Liver (tissue), 9 donors: ENCODE results near the gene HTR3A. TPM values are rescaled to one million over a fixed set of nuclear protein-coding genes. Genes with fewer than 3 reads are reported as not detected.

ENCODE experiments used
- DNase-seq: peaks from one replicate; pipeline ENCODE4 v3.0.0-alpha.2; 2017; ENCODE audit warnings: low spot score
- H3K27ac ChIP-seq, 2 donors: one replicate each; pipeline ENCODE4 v1.7.0; 2013; ENCODE audit warnings: inconsistent platforms in 2 of 2, low read length in 2 of 2, control low read depth in 1 of 2, low read depth in 1 of 2, mild to moderate bottlenecking in 1 of 2
- H3K27me3 ChIP-seq, 4 donors: one replicate each; pipeline versions ENCODE4 v1.6.1 to v1.7.0; 2013; ENCODE audit warnings: low read length in 3 of 4, inconsistent platforms in 1 of 4, mild to moderate bottlenecking in 1 of 4, moderate library complexity in 1 of 4; ENCODE audit not compliant: control insufficient read depth in 4 of 4, insufficient read depth in 4 of 4
- H3K36me3 ChIP-seq, 4 donors: one replicate each; pipeline versions ENCODE4 v1.6.1 to v1.7.0; 2013; ENCODE audit warnings: low read length in 3 of 4, mild to moderate bottlenecking in 3 of 4, low read depth in 1 of 4, moderate library complexity in 1 of 4; ENCODE audit not compliant: control insufficient read depth in 4 of 4, insufficient read depth in 3 of 4
- H3K4me1 ChIP-seq, 4 donors: one replicate each; pipeline versions ENCODE4 v1.6.1 to v1.7.0; 2013; ENCODE audit warnings: low read length in 3 of 4, mild to moderate bottlenecking in 3 of 4, moderate library complexity in 1 of 4; ENCODE audit not compliant: control insufficient read depth in 4 of 4, insufficient read depth in 4 of 4
- H3K4me3 ChIP-seq, 3 donors: one replicate each; pipeline versions ENCODE4 v1.6.1 to v1.7.0; 2013; ENCODE audit warnings: low read length in 3 of 3, control low read depth in 1 of 3, low read depth in 1 of 3, mild to moderate bottlenecking in 1 of 3
- H3K9ac ChIP-seq, 2 donors: one replicate each; pipeline ENCODE4 v1.7.0; 2013; ENCODE audit warnings: low read length in 2 of 2, mild to moderate bottlenecking in 2 of 2, moderate library complexity in 2 of 2, control low read depth in 1 of 2, low read depth in 1 of 2
- H3K9me3 ChIP-seq, 4 donors: one replicate each; pipeline versions ENCODE4 v1.6.1 to v1.7.0; 2013; ENCODE audit warnings: low read length in 3 of 4; ENCODE audit not compliant: control insufficient read depth in 4 of 4
- ATF3 ChIP-seq: IDR thresholded peaks from 2 replicates; pipeline ENCODE4 v1.6.1; 2016; ENCODE audit warnings: antibody characterized with exemption
- CTCF ChIP-seq: fragments of 150-350 bp; IDR thresholded peaks from 2 replicates; pipeline ENCODE4 v1.5.1; 2017; ENCODE audit warnings: improper control_type of control experiment, low read depth, low read length; ENCODE audit not compliant: missing input control
- EGR1 ChIP-seq, 2 donors: IDR thresholded peaks; 2 replicates each; pipeline ENCODE4 v1.6.1; 2016 to 2018; ENCODE audit warnings: antibody characterized with exemption in 2 of 2, low read depth in 2 of 2
- FOXA1 ChIP-seq: IDR thresholded peaks from 2 replicates; pipeline ENCODE4 v1.6.1; 2016; ENCODE audit warnings: antibody characterized with exemption
- FOXA2 ChIP-seq: IDR thresholded peaks from 2 replicates; pipeline ENCODE4 v1.6.1; 2016; ENCODE audit warnings: antibody characterized with exemption
- GABPA ChIP-seq, 2 donors: IDR thresholded peaks in 1 of 2; conservative IDR thresholded peaks in 1 of 2; 2 replicates each; pipeline ENCODE4 v1.6.1; 2016; ENCODE audit warnings: antibody characterized with exemption in 2 of 2, mild to moderate bottlenecking in 1 of 2, moderate library complexity in 1 of 2
- HNF4A ChIP-seq, 2 donors: conservative IDR thresholded peaks; 2 replicates each; pipeline ENCODE4 v1.6.1; 2016; ENCODE audit warnings: antibody characterized with exemption in 2 of 2, mild to moderate bottlenecking in 2 of 2
- HNF4G ChIP-seq: IDR thresholded peaks from 2 replicates; pipeline ENCODE4 v1.6.1; 2016; ENCODE audit warnings: antibody characterized with exemption
- JUND ChIP-seq, 2 donors: IDR thresholded peaks; 2 replicates each; pipeline ENCODE4 v1.6.1; 2016; ENCODE audit warnings: antibody characterized with exemption in 2 of 2
- MAX ChIP-seq: IDR thresholded peaks from 2 replicates; pipeline ENCODE4 v1.6.1; 2016; ENCODE audit warnings: antibody characterized with exemption
- NR2F2 ChIP-seq: IDR thresholded peaks from 2 replicates; pipeline ENCODE4 v1.6.1; 2016; ENCODE audit warnings: antibody characterized with exemption
- RAD21 ChIP-seq, 2 donors: IDR thresholded peaks; 2 replicates each; pipeline ENCODE4 v1.6.1; 2016; ENCODE audit warnings: antibody characterized with exemption in 2 of 2, mild to moderate bottlenecking in 2 of 2
- REST ChIP-seq: IDR thresholded peaks from 2 replicates; pipeline ENCODE4 v1.6.1; 2016; ENCODE audit warnings: antibody characterized with exemption, mild to moderate bottlenecking
- RXRA ChIP-seq, 2 donors: IDR thresholded peaks; 2 replicates each; pipeline ENCODE4 v1.6.1; 2017 to 2018; ENCODE audit warnings: antibody characterized with exemption in 2 of 2, mild to moderate bottlenecking in 1 of 2
- SP1 ChIP-seq: IDR thresholded peaks from 2 replicates; pipeline ENCODE4 v1.6.1; 2018; ENCODE audit warnings: antibody characterized with exemption, mild to moderate bottlenecking
- TAF1 ChIP-seq: conservative IDR thresholded peaks from 2 replicates; pipeline ENCODE4 v1.6.1; 2016; ENCODE audit warnings: antibody characterized with exemption, mild to moderate bottlenecking
- YY1 ChIP-seq: IDR thresholded peaks from 2 replicates; pipeline ENCODE4 v1.6.1; 2016; ENCODE audit warnings: antibody characterized with exemption, mild to moderate bottlenecking
- ZBTB33 ChIP-seq: IDR thresholded peaks from 2 replicates; pipeline ENCODE4 v1.6.1; 2016; ENCODE audit warnings: antibody characterized with exemption
- WGBS: extraction: QIAGEN DNeasy Blood & Tissue Kit; methylation state at CpG from one replicate; pipeline ENCODE4 v1.1.7; 2013; 5-methylcytosine and 5-hydroxymethylcytosine counted together
- polyA plus RNA-seq, 2 donors: library from polyadenylated mRNA; stranded (reverse) in 1 of 2; unstranded in 1 of 2; fragments of 200-250 nt in 1 of 2; fragments of >200 nt in 1 of 2; fragmentation: Nextera tagmentation in 1 of 2; extraction: Ambion mirVana in 1 of 2; gene quantifications; one replicate each; pipeline versions ENCODE4 v1.2.1 to v1.2.3, GENCODE V29; 2013 to 2015
- total RNA-seq, 2 donors: library from RNA; depleted of rRNA; stranded (reverse); fragments of >200 nt; gene quantifications; one replicate each; pipeline ENCODE4 v1.2.3, GENCODE V29; 2014
- donor health status: healthy.
- donor health status: healthy.
- donor health status: healthy.
- donor health status: healthy.
- donor health status: healthy.

HTR3A gene
- total and polyA plus RNA-seq, 4 donors = not detected

- no peak for DNase-seq
- H3K36me3 ChIP-seq = no peaks in the 10 kb centered on the region
- no peaks in the 10 kb centered on the region for H3K4me1 ChIP-seq
- no peak overlapping the region for H3K4me3 ChIP-seq
- 68% methylated on average over 4 of the region's 4 CpGs for WGBS
- TF ChIP-seq HNF4A (conservative IDR thresholded peaks at IDR 0.05) (no peak), ZBTB33 (no peak), REST (no peak), NR2F2 (no peak), TAF1 (no peak), FOXA2 (no peak), FOXA1 (no peak), ATF3 (no peak), RAD21 (IDR thresholded peaks at IDR 0.05) (no peak), JUND (IDR thresholded peaks at IDR 0.05) (no peak), RXRA (IDR thresholded peaks at IDR 0.05) (no peak), HNF4G (no peak), YY1 (no peak), GABPA (IDR thresholded peaks at IDR 0.05 in 1 of 2, conservative IDR thresholded peaks at IDR 0.05 in 1 of 2) (no peak), EGR1 (IDR thresholded peaks at IDR 0.05; ENCODE audit: low read depth in 2 of 2) (no peak), MAX (no peak), CTCF (no peak), SP1 (no peak)
- H3K9ac ChIP-seq = no peak overlapping the region
- H3K9me3 ChIP-seq = no peaks in the 10 kb centered on the region
- peaks cover 0 to 6% (median 0%) of the 10 kb centered on the region in 4 donors for H3K27me3 ChIP-seq
- no peak overlapping the region for H3K27ac ChIP-seq
Observed at GRCh38 chr11:113935858-113936257, 39.0 kb upstream of the HTR3A start.
